Inflammatory macrophage treated with lipopolysaccharide for 1 hour (primary cell): ENCODE measurements around the gene CERS6.
"Not testable (repeated sequence)": the region's sequence is repeated elsewhere in the genome, so short reads cannot be mapped to it uniquely, and the experiment has no call there.

Source experiments
- DNase-seq, 2 donors: peaks; one replicate each; pipeline ENCODE4 v3.0.0-alpha.2; 2020 to 2022

Gene CERS6

GRCh38 chr2:168787782-168788376 is 331.8 kb downstream of the CERS6 start:
- DNase-seq: no peak

DNA sequence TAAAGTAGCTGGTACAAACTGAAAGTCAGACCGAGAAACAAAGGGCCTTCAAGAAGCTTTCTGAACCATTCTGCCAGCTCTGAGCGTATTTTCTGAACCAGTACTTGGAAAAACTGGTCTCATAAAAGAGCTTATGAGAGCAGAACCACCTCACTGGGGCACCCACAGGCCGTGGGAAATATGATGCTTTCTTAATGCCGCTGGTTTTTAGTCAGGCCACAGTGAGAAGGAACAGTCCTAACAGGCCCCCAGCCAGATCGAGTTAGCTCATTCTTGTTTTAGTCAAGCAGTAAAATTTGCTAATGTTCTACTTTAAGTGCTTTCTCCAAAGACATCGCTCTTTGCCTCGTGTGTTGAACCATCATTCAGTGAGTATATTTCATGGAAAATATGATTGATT is 333.7 kb downstream of the CERS6 start:
- DNase-seq: no peak

DNA sequence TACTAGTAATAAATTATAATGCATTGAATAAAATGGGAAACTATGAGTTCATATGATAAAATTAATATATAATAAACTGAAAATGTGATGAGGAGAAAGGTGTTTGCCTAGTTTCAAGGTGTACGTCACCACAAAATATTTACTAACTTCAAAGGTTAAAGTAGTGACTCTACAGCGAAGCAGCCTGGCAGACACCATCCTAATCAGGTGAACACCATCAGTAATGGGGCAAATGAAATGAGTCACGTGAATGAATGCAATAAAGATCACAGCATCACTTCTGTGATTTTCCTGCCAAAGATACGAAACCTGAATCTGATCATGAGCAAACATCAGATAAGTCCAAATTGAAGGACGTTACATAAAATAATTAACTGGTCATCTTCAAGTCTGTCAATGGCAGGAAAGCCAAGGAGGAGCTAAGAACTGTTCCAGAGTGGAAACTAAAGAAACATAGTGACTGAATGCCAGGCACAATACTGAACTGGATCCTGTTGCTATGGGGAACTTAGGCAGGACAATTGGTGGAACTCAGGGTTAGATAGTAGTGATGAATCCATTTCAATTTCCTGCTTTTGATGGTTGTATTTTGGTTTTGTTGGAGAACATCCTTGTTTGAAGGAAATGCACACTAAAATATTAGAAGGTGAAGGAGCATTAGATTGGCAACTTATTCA is 334.3 kb downstream of the CERS6 start:
- no peak for DNase-seq

DNA sequence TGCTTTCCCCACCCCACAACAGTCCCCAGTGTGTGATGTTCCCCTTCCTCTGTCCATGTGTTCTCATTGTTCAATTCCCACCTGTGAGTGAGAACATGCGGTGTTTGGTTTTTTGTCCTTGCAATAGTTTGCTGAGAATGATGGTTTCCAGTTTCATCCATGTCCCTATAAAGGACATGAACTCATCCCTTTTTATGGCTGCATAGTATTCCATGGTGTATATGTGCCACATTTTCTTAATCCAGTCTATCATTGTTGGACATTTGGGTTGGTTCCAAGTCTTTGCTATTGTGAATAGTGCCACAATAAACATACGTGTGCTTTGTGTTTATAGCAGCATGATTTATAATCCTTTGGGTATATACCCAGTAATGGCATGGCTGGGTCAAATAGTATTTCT is 335.1 kb downstream of the CERS6 start:
- not testable (repeated sequence) for DNase-seq

GRCh38 chr2:168793596-168793995 is 337.5 kb downstream of the CERS6 start:
- DNase-seq: no peak

DNA sequence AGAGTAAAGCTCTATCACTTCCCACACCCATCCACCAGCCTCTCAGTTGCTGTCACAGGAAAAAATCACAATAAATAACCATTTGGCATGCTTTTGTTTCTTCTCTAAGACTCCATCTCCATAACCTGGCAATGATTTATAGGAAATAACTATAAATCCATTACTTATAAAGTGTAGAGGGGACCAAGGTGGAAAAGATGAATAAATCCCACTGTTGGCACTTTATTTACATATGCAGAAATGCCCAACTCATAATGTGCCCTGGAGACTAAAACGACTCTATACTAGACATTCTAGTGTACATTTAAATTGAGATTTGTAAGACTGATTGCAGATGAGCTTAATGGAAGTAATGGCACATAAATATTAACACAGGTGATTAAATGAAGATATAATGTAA is 338.9 kb downstream of the CERS6 start:
- DNase-seq: no peak

DNA sequence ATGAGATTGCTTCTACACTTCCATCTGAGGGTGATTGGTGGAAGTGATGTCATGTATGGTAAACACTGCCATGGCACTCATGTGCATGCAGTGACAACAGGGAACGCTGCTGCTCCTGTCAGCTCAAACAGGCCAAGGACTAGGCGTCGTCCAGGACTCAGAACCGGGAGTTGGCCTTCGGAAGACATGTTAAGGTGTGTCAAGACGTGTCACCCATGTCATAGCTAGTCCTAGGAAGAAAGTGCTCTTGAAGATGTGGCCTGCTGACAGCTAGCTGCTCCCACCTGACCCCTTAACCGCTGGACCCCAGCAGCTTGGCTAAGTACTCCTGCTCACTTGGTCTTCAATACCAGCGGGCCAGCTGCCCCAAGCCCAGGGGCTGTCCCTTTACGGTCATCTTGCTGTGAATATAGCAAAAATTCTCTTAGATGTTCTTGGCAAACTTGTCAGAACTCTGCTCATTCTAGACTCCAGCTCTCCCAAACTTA is 340.1 kb downstream of the CERS6 start:
- DNase-seq: no peak

GRCh38 chr2:168796583-168797285 is 340.7 kb downstream of the CERS6 start:
- DNase-seq: no peak

- no peak for DNase-seq
Measured at GRCh38 chr2:168797286-168797655, 341.2 kb downstream of the CERS6 start.

DNA sequence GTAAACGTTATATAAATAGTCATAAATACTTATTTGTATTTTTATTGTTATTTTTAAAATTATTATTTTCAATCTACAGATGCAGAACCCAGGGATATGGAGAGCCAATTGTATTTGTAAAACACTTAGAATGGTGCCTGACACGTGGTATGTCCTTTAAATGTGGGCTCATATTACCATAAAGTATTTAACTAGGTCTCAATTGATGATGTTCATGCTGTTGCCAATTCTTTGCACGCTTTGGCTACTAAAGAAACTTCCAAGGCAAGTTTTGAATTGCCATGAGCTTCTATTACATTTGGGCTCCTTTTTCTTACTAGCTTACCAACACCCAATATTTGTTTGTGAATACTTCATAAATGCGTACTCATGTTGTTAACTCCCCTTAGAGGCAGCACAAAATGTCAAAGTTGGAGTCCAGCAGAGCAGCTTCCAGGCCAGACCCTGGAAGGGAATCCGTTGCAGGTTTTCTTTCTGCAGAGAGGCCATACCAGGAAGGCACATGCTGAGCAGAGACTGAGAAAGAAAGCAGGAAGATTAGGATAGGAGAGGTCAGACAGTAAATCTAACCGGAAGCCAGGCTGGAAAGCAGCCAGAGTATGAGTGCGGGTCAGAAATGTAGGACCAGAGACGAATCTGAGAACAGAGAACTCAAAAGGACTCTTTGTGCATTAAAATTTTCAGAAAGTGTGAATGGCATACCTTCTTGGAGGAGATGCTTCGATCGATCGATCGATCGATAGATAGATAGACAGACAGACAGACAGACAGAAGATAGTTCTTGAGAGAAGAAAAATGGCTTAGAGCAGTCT is 342.2 kb downstream of the CERS6 start:
- DNase-seq: no peak

GRCh38 chr2:168798888-168799410 is 342.9 kb downstream of the CERS6 start:
- no peak for DNase-seq

DNA sequence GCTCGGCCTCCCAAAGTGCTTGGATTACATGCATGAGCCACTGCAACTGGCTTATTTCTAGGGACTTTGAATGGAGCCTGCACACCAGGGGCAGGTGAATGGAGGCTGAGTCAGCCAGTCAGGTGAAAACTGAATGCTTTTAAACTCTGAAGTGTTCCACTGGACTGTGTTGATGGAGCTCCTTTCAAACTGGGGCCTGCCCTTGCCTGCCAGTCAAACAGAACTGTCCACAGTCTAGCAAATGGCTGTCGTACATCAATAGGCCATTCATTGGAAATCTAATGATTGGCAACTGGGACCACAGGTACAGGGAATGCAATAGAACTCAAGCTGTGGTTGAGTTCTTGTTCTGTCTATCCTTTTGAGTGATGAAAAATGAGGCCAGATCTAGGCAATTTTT is 345.4 kb downstream of the CERS6 start:
- no peak for DNase-seq

DNA sequence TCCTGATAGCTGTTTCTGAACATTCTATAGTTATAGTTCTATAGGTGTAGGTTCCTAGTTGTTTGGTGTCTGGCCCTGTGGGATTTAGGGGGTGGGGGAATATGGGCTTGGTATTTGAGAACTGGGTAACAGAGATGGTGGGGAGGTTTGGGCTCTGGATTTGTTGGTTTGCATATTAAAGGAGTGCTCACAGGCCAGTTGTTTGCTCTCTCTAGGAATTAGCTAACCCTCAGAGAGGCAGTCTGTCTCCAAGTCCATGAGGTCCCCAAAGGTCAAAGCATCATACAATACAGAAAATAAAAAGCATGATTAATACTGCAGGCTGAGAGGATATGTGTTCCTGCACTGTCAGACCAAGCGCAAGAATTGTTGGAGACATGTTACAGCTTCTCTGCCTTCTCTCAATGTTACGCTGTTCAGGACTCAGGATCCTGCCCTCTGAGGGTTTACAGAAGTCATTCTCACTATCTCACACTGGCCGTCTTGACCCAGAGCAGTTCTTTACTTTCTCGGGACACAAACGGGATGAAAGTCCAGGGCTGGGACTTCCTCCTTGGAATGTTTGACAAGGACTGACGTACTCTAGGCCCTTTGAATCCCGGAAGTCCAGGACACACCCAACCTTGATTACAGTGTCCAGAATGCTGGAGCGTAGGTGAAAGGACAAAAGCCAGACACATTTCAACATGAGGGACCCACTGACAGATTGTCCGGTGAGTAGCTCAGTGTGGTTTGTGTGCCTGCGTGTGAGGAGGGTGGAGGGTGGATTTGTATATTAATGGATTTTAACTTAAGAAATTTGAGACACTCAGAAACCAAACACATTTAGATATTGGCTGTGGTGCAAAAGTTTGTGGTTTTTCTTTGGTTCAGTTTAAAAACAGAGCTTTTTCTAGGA is 346.1 kb downstream of the CERS6 start, which contains the start of gene NOSTRIN:
NOSTRIN (plus strand) TSS at position 677 of the 898 bp plus-strand sequence; CDS start at position 687, 10 bp downstream.
- no peak for DNase-seq

GRCh38 chr2:168802859-168803725 is 347.0 kb downstream of the CERS6 start:
- no peak for DNase-seq

GRCh38 chr2:168804214-168804613 is 348.1 kb downstream of the CERS6 start:
- no peak for DNase-seq

GRCh38 chr2:168805615-168806014 is 349.5 kb downstream of the CERS6 start:
- no peak for DNase-seq

DNA sequence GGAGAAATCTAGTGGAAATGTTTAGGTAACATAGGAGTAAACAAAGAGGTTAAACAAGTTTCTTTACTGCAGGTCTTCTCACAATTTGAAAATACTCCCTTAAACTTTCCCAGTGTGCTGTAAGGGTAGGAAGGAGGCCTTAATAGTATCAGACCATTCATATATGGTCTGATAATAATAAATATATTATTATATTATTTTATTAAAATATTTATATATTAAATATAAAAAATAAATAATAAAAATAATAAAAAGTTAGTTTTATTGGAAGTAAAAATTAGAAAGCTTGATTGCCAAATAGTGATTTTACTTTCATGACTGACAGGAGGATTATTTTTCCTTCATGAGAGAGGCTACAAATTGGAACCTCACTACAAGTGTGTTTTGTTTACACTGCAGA is 353.5 kb downstream of the CERS6 start:
- DNase-seq: no peak

- no peak for DNase-seq
Measured at GRCh38 chr2:168810235-168810634, 354.2 kb downstream of the CERS6 start.

GRCh38 chr2:168811696-168812095 is 355.6 kb downstream of the CERS6 start:
- no peak for DNase-seq

DNA sequence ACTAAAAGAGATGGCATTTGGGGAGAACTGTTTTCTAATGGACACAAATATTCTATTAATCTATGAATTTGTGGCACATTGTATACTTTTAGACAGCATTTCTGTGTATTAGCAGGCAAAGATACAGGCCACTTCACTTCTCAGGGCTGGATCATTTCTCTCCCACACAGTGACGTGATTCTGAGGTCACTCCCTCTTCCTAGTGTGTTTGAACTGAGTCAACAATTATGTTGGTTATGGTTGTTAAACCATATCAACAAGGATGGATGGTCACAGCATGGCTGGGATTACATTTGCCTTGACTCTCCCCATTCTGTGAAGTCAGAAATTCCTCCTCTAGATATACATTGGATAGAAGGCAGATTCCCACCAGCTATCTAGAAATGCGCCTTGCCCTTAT is 358.0 kb downstream of the CERS6 start:
- no peak for DNase-seq
